ENCODE data around the gene CPNE5. TPM values are rescaled to one million over a fixed set of nuclear protein-coding genes. Genes with fewer than 3 reads are reported as not detected.
"Not testable (repeated sequence)": the region's sequence is repeated elsewhere in the genome, so short reads cannot be mapped to it uniquely, and the experiment has no call there.

The CPNE5 gene
- total RNA-seq, 1 donor from 2014 or later: 0.24 TPM

GRCh38 chr6:36817176-36817817 is 21.9 kb downstream of the CPNE5 start:
- DNase-seq (ENCODE audit: low spot score, unreplicated experiment): no peak
- TF ChIP-seq, protein P1, sequence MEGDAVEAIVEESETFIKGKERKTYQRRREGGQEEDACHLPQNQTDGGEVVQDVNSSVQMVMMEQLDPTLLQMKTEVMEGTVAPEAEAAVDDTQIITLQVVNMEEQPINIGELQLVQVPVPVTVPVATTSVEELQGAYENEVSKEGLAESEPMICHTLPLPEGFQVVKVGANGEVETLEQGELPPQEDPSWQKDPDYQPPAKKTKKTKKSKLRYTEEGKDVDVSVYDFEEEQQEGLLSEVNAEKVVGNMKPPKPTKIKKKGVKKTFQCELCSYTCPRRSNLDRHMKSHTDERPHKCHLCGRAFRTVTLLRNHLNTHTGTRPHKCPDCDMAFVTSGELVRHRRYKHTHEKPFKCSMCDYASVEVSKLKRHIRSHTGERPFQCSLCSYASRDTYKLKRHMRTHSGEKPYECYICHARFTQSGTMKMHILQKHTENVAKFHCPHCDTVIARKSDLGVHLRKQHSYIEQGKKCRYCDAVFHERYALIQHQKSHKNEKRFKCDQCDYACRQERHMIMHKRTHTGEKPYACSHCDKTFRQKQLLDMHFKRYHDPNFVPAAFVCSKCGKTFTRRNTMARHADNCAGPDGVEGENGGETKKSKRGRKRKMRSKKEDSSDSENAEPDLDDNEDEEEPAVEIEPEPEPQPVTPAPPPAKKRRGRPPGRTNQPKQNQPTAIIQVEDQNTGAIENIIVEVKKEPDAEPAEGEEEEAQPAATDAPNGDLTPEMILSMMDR (IDR thresholded peaks at IDR 0.05; ENCODE audit: unreplicated experiment): no peak
- Mint-ChIP-seq H3K36me3 (ENCODE audit: insufficient read depth) (no peaks in the 10 kb centered on the region), H3K27ac (no peak overlapping the region), H3K4me1 (ENCODE audit: low read depth) (peaks cover 2% of the 10 kb centered on the region), H3K9me3 (ENCODE audit: low read depth) (no peaks in the 10 kb centered on the region), H3K4me3 (ENCODE audit: low read depth) (no peak overlapping the region), H3K27me3 (peaks cover 2% of the 10 kb centered on the region)

DNA sequence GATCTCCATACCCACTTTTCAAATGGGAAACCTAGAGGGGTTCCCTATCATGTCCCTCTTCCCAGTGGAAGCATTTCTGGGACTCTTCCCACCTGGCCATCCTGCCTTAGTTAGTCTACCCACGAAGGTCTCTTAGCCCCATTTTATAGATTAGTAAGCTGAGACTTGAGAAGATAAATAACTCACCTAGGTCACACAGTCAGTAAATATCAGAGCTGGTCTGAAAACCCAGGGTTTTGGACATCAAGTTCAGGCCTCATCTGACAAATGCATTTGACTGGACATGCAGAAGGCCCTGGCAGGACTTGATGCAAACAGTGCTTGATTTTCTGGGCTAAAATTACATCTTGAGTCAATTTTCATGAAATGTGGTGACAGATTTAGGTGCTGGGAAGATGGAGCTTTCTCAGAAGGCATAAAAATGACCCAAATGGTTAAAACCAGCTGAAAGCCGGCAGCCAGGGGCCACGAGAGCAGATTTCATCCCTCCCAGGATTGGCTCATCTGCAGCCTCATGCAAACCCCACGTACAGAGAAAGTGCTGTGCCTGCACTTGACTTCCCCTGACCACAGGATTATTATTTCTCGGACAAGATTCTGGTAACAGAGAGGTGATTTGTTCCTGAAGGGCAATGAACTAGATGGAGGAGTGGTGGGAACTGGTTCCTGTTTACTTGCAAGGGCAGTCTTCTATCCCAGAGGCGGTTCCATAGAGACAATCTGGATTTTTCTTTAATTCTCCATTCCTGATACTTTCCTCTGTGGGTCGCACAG is 23.1 kb downstream of the CPNE5 start:
- Mint-ChIP-seq H3K27ac (no peak overlapping the region), H3K36me3 (ENCODE audit: insufficient read depth) (no peaks in the 10 kb centered on the region), H3K4me3 (ENCODE audit: low read depth) (no peak overlapping the region), H3K9me3 (ENCODE audit: low read depth) (no peaks in the 10 kb centered on the region), H3K4me1 (ENCODE audit: low read depth) (peaks cover 3% of the 10 kb centered on the region), H3K27me3 (peaks cover 6% of the 10 kb centered on the region)
- TF ChIP-seq, protein P1 (IDR thresholded peaks at IDR 0.05; ENCODE audit: unreplicated experiment): no peak
- DNase-seq (ENCODE audit: low spot score, unreplicated experiment): no peak

GRCh38 chr6:36814249-36814648 is 25.0 kb downstream of the CPNE5 start:
- no peak overlapping the region for H3K27ac Mint-ChIP-seq
- TF ChIP-seq, protein P1 (IDR thresholded peaks at IDR 0.05; ENCODE audit: unreplicated experiment): no peak
- no peaks in the 10 kb centered on the region for H3K9me3 Mint-ChIP-seq (ENCODE audit: low read depth)
- H3K36me3 Mint-ChIP-seq (ENCODE audit: insufficient read depth): no peaks in the 10 kb centered on the region
- no peak for DNase-seq (ENCODE audit: low spot score, unreplicated experiment)
- peaks cover 1% of the 10 kb centered on the region for H3K4me1 Mint-ChIP-seq (ENCODE audit: low read depth)
- H3K27me3 Mint-ChIP-seq: peaks cover 14% of the 10 kb centered on the region
- no peak overlapping the region for H3K4me3 Mint-ChIP-seq (ENCODE audit: low read depth)

GRCh38 chr6:36813526-36813925 is 25.7 kb downstream of the CPNE5 start:
- TF ChIP-seq, protein P1 (IDR thresholded peaks at IDR 0.05; ENCODE audit: unreplicated experiment): no peak
- Mint-ChIP-seq H3K36me3 (ENCODE audit: insufficient read depth) (no peaks in the 10 kb centered on the region), H3K4me3 (ENCODE audit: low read depth) (no peak overlapping the region), H3K27me3 (peaks cover 15% of the 10 kb centered on the region), H3K4me1 (ENCODE audit: low read depth) (peaks cover 1% of the 10 kb centered on the region), H3K27ac (no peak overlapping the region), H3K9me3 (ENCODE audit: low read depth) (no peaks in the 10 kb centered on the region)
- DNase-seq (ENCODE audit: low spot score, unreplicated experiment): no peak

GRCh38 chr6:36813047-36813446 is 26.2 kb downstream of the CPNE5 start:
- H3K27me3 Mint-ChIP-seq: peaks cover 17% of the 10 kb centered on the region
- H3K4me1 Mint-ChIP-seq (ENCODE audit: low read depth); DNase-seq (ENCODE audit: low spot score, unreplicated experiment); H3K36me3 Mint-ChIP-seq (ENCODE audit: insufficient read depth); H3K4me3 Mint-ChIP-seq (ENCODE audit: low read depth); H3K27ac Mint-ChIP-seq; H3K9me3 Mint-ChIP-seq (ENCODE audit: low read depth): not testable (repeated sequence)
